HG03432 (cell line): ENCODE data around the gene PIM2.
"Not testable (repeated sequence)": the region's sequence is repeated elsewhere in the genome, so short reads cannot be mapped to it uniquely, and the experiment has no call there.

Experiments used
- ATAC-seq: cut with Tn5 transposase; IDR thresholded peaks from one replicate; pipeline ENCODE4 v1.9.1; 2021; ENCODE audit warnings: mild to moderate bottlenecking, moderate library complexity; ENCODE audit not compliant: unreplicated experiment

Gene PIM2

GRCh38 chrX:48883729-48884128, 35.1 kb downstream of the PIM2 start:
- ATAC-seq, result no peak

- not testable (repeated sequence) for ATAC-seq
Measured at GRCh38 chrX:48876944-48877343, 41.9 kb downstream of the PIM2 start.

- not testable (repeated sequence) for ATAC-seq
Measured at GRCh38 chrX:48872017-48872416, 46.8 kb downstream of the PIM2 start.

- no peak for ATAC-seq
Measured at GRCh38 chrX:48864210-48864609, 54.6 kb downstream of the PIM2 start.
